HepG2 (cell line): ENCODE results near the gene VWA1. TPM values are rescaled to one million over a fixed set of nuclear protein-coding genes. Genes with fewer than 3 reads are reported as not detected.

Experiments used
- AFF4 ChIP-seq: sonication (generic); formaldehyde crosslinking; IDR thresholded peaks from 2 replicates; pipeline ENCODE4 v1.4.0; 2020; ENCODE audit warnings: missing genetic modification reagents
- ATF3 ChIP-seq: sonication (generic); formaldehyde crosslinking; IDR thresholded peaks from 2 replicates; pipeline ENCODE4 v1.4.0; 2020; ENCODE audit warnings: missing genetic modification reagents
- CENPT ChIP-seq: sonication (generic); formaldehyde crosslinking; IDR thresholded peaks from 2 replicates; pipeline ENCODE4 v1.8.0; 2022; ENCODE audit warnings: low read depth, mild to moderate bottlenecking, moderate library complexity, missing genetic modification reagents
- CSRNP1 ChIP-seq: sonication (generic); formaldehyde crosslinking; IDR thresholded peaks from 2 replicates; pipeline ENCODE4 v1.8.1; 2023; ENCODE audit warnings: mild to moderate bottlenecking, missing genetic modification reagents
- FOXJ3 ChIP-seq: sonication (generic); formaldehyde crosslinking; IDR thresholded peaks from 2 replicates; pipeline ENCODE4 v1.4.0; 2020; ENCODE audit warnings: missing genetic modification reagents, mild to moderate bottlenecking, borderline replicate concordance
- HOXD1 ChIP-seq: sonication (generic); formaldehyde crosslinking; IDR thresholded peaks from 2 replicates; pipeline ENCODE4 v1.5.0; 2020; ENCODE audit warnings: missing genetic modification reagents
- LBX2 ChIP-seq: sonication (generic); formaldehyde crosslinking; IDR thresholded peaks from 2 replicates; pipeline ENCODE4 v1.5.0; 2020; ENCODE audit warnings: missing genetic modification reagents, mild to moderate bottlenecking, borderline replicate concordance
- NR1H2 ChIP-seq: sonication (generic); formaldehyde crosslinking; IDR thresholded peaks from 2 replicates; pipeline ENCODE4 v1.8.1; 2022; ENCODE audit warnings: low read depth, missing genetic modification reagents, borderline replicate concordance
- PLSCR1 ChIP-seq: sonication (generic); formaldehyde crosslinking; IDR thresholded peaks from 2 replicates; pipeline ENCODE4 v1.5.0; 2020; ENCODE audit warnings: missing genetic modification reagents, mild to moderate bottlenecking, borderline replicate concordance
- POLR2AphosphoS2 ChIP-seq: IDR thresholded peaks from 2 replicates; pipeline ENCODE4 v1.6.1; 2011; ENCODE audit warnings: low read depth, low read length, improper control_type of control experiment
- SMAD3 ChIP-seq: sonication (generic); formaldehyde crosslinking; IDR thresholded peaks from 2 replicates; pipeline ENCODE4 v1.4.0; 2020; ENCODE audit warnings: missing genetic modification reagents
- SRSF1 ChIP-seq: fragments of 200-400 bp; formaldehyde crosslinking; optimal IDR thresholded peaks from 2 replicates; pipeline ENCODE3; 2017; ENCODE audit warnings: mild to moderate bottlenecking, low read depth, low read length, moderate library complexity
- ZNF10 ChIP-seq: sonication (generic); formaldehyde crosslinking; IDR thresholded peaks from 2 replicates; pipeline ENCODE4 v1.4.0; 2020; ENCODE audit warnings: mild to moderate bottlenecking, low read depth, missing genetic modification reagents, borderline replicate concordance
- ZNF292 ChIP-seq: sonication (generic); formaldehyde crosslinking; IDR thresholded peaks from 2 replicates; pipeline ENCODE4 v1.8.1; 2022; ENCODE audit warnings: mild to moderate bottlenecking, low read depth, missing genetic modification reagents, borderline replicate concordance
- ZNF331 ChIP-seq: sonication (generic); formaldehyde crosslinking; IDR thresholded peaks from 2 replicates; pipeline ENCODE4 v1.4.0; 2020; ENCODE audit warnings: missing genetic modification reagents
- ZNF710 ChIP-seq: sonication (generic); formaldehyde crosslinking; IDR thresholded peaks from 2 replicates; pipeline ENCODE4 v1.5.0; 2020; ENCODE audit warnings: mild to moderate bottlenecking, missing genetic modification reagents, borderline replicate concordance
- ZNF746 ChIP-seq: sonication (generic); formaldehyde crosslinking; IDR thresholded peaks from 2 replicates; pipeline ENCODE4 v1.8.0; 2022; ENCODE audit warnings: mild to moderate bottlenecking, missing genetic modification reagents
- ZNF768 ChIP-seq: sonication (generic); formaldehyde crosslinking; IDR thresholded peaks from 2 replicates; pipeline ENCODE4 v1.4.0; 2020; ENCODE audit warnings: missing genetic modification reagents
- ZNF788 ChIP-seq: sonication (generic); formaldehyde crosslinking; IDR thresholded peaks from 2 replicates; pipeline ENCODE4 v1.5.0; 2020; ENCODE audit warnings: mild to moderate bottlenecking, missing genetic modification reagents, borderline replicate concordance
- polyA plus RNA-seq, 8 experiments: library from polyadenylated mRNA; depleted of rRNA in 3 of 8; stranded (reverse) in 7 of 8; unstranded in 1 of 8; fragments of >200 nt; fragmentation: Illumina TruSeq in 4 of 8; extraction: Trizol in 4 of 8; gene quantifications; 2 replicates each; pipeline versions ENCODE4 v1.2.1 to v1.2.3, GENCODE V29; 2011 to 2016; ENCODE audit warnings: low read depth in 4 of 8, missing spikeins in 1 of 8, mixed read lengths in 1 of 8; ENCODE audit not compliant: insufficient read depth in 1 of 8
- total RNA-seq, 5 experiments: library from RNA; depleted of rRNA; stranded (reverse); fragments of >200 nt; fragmentation: Illumina TruSeq; extraction: Trizol; gene quantifications; 2 replicates each; pipeline ENCODE4 v1.2.3, GENCODE V29; 2016; ENCODE audit warnings: low read depth in 1 of 5

The VWA1 gene
- total and polyA plus RNA-seq, 2 of the 13 experiments (the other 11 are each of a cell fraction or from before 2014, with no cell fraction given): 40.9 to 57.5 TPM

- TF ChIP-seq AFF4 (CRISPR knock-in tag) (no peak), ATF3 (CRISPR knock-in tag) (no peak), LBX2 (CRISPR knock-in tag) (no peak), PLSCR1 (CRISPR knock-in tag) (no peak), FOXJ3 (CRISPR knock-in tag) (no peak), ZNF788 (CRISPR knock-in tag) (no peak), NR1H2 (CRISPR knock-in tag) (0 out of 2 replicates have a peak, but pooled peaks have one; percentile 36), SRSF1 (peak; percentile 30), CSRNP1 (CRISPR knock-in tag) (0 out of 2 replicates have a peak, but pooled peaks have one; percentile 58), ZNF710 (CRISPR knock-in tag) (no peak), POLR2AphosphoS2 (no peak), HOXD1 (CRISPR knock-in tag) (peak; percentile 23; the same call in 1 of the 2 replicates), CENPT (no peak), ZNF292 (CRISPR knock-in tag) (no peak), ZNF768 (CRISPR knock-in tag) (no peak), SMAD3 (CRISPR knock-in tag) (no peak), ZNF10 (CRISPR knock-in tag) (no peak), ZNF746 (CRISPR knock-in tag) (no peak), ZNF331 (no peak)
These were observed 1.8 kb downstream of the VWA1 start (continued) for GRCh38 chr1:1437033-1437903.
